Stimulated activated CD8-positive, alpha-beta memory T cell treated with anti-CD3 and anti-CD28 coated beads, Interleukin-12 subunit alpha, Interleukin-12 subunit beta, amount 100 ng/mL, for 1 hour (primary cell): ENCODE data around the gene FIZ1.
"Not testable (repeated sequence)": the region's sequence is repeated elsewhere in the genome, so short reads cannot be mapped to it uniquely, and the experiment has no call there.

ENCODE experiments used
- DNase-seq: peaks from one replicate; pipeline ENCODE4 v3.0.0-alpha.2; 2020; ENCODE audit warnings: low read depth

FIZ1 gene

GRCh38 chr19:55594996-55595545 lies 4.2 kb downstream of the FIZ1 start:
- no peak for DNase-seq

GRCh38 chr19:55593096-55593772 lies 6.1 kb downstream of the FIZ1 start:
- no peak for DNase-seq

GRCh38 chr19:55592391-55593090 lies 6.8 kb downstream of the FIZ1 start:
- DNase-seq = no peak

GRCh38 chr19:55591555-55591954 lies 7.8 kb downstream of the FIZ1 start:
- DNase-seq = no peak

- DNase-seq = no peak
Measured at GRCh38 chr19:55590617-55591016, 8.7 kb downstream of the FIZ1 start.

- no peak for DNase-seq
Measured at GRCh38 chr19:55590109-55590508, 9.2 kb downstream of the FIZ1 start.

- no peak for DNase-seq
Measured at GRCh38 chr19:55588738-55589137, 10.6 kb downstream of the FIZ1 start.

- DNase-seq = peak; percentile 81
Measured at GRCh38 chr19:55586976-55587668, 12.2 kb downstream of the FIZ1 start.

- no peak for DNase-seq
Measured at GRCh38 chr19:55585658-55586339, 13.5 kb downstream of the FIZ1 start.

GRCh38 chr19:55584871-55585270 lies 14.4 kb downstream of the FIZ1 start:
- DNase-seq = no peak

- DNase-seq = not testable (repeated sequence)
Measured at GRCh38 chr19:55583897-55584296, 15.4 kb downstream of the FIZ1 start.

GRCh38 chr19:55582284-55582683 lies 17.0 kb downstream of the FIZ1 start:
- DNase-seq = not testable (repeated sequence)

GRCh38 chr19:55581823-55582223 lies 17.5 kb downstream of the FIZ1 start:
- DNase-seq = no peak

GRCh38 chr19:55581145-55581822 lies 18.0 kb downstream of the FIZ1 start:
- DNase-seq = no peak

GRCh38 chr19:55580628-55581144 lies 18.6 kb downstream of the FIZ1 start, which contains the start of gene ZNF579:
Gene ZNF579 (minus strand): TSS chr19:55580848. CDS start chr19:55579639, 1,209 bp downstream.
- peak; percentile 56 for DNase-seq

GRCh38 chr19:55579766-55580621 lies 19.3 kb downstream of the FIZ1 start:
- no peak for DNase-seq

GRCh38 chr19:55578761-55579747 lies 20.3 kb downstream of the FIZ1 start:
- no peak for DNase-seq

GRCh38 chr19:55578031-55578760 lies 21.1 kb downstream of the FIZ1 start:
- DNase-seq = no peak
